ENCODE results near the gene POU2AF1. TPM values are rescaled to one million over a fixed set of nuclear protein-coding genes. Genes with fewer than 3 reads are reported as not detected.

The POU2AF1 gene
- total RNA-seq, 1 experiment from 2014 or later, result not detected

DNA sequence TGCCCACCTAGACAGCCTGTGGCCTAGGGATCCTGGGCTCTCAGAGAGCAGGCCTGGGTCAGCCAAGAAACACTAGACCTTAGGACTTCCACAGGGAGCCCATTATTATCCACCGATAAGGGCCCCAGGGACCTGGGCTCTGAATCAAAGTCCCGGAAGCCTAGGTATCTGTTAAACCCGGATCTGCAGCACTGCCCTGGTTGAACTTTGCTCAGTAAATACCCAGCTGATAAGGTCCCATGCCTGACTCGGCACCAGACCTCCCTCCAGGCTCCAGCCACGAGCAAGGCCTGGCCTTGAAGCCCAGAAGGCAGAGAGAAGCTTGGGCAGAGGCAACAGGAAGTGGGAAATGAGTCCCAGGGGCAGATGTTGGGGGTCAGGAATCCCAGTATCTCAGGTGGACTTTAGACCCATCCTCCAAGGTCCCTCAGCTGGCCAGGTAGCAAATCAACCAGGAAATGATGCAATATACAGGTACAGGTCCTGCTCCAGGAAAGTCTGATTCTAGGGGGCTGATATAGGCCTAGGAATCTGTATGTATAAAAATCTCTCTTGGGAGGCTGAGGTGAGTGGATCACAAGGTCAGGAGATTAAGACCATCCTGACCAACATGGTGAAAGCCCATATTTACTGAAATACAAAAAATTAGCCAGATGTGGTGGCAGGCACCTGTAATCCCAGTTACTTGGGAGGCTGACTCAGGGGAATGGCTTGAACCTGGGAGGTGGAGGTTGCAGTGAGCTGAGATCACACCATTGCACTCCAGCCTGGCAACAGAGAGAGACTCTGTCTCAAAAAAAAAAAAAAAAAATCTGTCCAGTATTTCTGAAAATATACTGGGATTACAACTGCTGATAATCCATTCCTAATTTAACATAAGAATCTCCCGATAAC lies 18.7 kb downstream of the POU2AF1 start:
- Mint-ChIP-seq H3K4me1 (ENCODE audit: low read depth, unreplicated experiment) (peaks cover 28% of the 10 kb centered on the region), H3K36me3 (ENCODE audit: insufficient read depth, unreplicated experiment) (peaks cover 11% of the 10 kb centered on the region), H3K27me3 (ENCODE audit: unreplicated experiment) (no peaks in the 10 kb centered on the region), H3K9me3 (ENCODE audit: low read depth, unreplicated experiment) (no peaks in the 10 kb centered on the region), H3K27ac (ENCODE audit: unreplicated experiment) (no peak overlapping the region), H3K4me3 (ENCODE audit: low read depth, unreplicated experiment) (no peak overlapping the region)
- intact Hi-C loops (cut with micrococcal nuclease; ENCODE audit: unreplicated experiment), result loop anchor here (2.0 to 10.0 kb wide), 2 partner anchors 54 to 58 kb away; no protein-coding TSS in a partner anchor
- CTCF ChIA-PET, result no interaction called here
- no peak for TF ChIP-seq CTCF (IDR thresholded peaks at IDR 0.05; ENCODE audit: unreplicated experiment)
- BruUV-seq (replicated peaks), result no TSS peak
- peak; percentile 34 for DNase-seq

DNA sequence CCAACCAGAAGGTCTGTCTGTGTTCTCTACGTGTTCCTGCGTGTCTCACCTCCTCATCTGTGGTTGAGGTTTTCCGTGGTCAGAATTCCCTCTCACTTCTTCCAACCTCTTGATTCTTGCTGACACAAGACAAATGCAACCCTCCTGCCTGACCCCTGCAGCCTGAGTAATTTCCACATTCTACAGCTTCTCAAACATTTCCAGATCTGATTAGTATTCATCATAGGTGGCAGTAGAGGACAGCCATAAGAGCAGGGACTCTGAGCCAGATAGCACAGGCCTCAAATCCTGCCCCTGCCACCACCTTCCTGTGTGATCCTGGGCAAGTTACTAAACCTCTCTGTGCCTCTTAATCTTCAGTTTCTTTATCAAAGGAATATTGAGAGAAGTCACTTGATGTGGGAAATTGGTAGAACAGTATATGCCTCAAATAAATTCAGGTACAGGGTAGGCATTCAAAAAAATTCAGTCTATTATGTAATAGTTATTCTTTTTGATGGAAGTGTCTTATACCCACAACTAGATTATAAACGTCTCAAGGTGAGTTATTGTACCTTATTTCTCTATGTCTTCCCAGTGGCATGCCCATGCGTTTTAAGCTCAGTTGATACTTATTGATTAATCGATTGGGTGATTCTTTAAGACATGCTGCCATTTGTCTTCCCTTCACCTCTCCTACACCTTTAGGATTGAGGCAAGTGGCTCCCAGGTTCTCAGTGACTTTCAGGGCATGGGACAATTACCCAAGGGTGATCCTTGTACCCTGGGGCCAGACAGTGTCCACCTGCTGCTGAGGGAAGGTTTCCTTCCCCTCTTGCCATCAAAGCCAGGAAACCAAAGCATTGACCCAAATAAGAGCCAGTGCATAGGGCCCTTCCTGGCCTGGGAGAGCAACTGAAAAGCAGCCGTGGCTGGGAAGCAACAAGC lies 19.6 kb downstream of the POU2AF1 start:
- H3K4me1 Mint-ChIP-seq (ENCODE audit: low read depth, unreplicated experiment), result peaks cover 28% of the 10 kb centered on the region
- no peak for TF ChIP-seq CTCF (IDR thresholded peaks at IDR 0.05; ENCODE audit: unreplicated experiment)
- CTCF ChIA-PET, result no interaction called here
- no peak overlapping the region for H3K4me3 Mint-ChIP-seq (ENCODE audit: low read depth, unreplicated experiment)
- peaks cover 11% of the 10 kb centered on the region for H3K36me3 Mint-ChIP-seq (ENCODE audit: insufficient read depth, unreplicated experiment)
- no peaks in the 10 kb centered on the region for H3K9me3 Mint-ChIP-seq (ENCODE audit: low read depth, unreplicated experiment)
- H3K27ac Mint-ChIP-seq (ENCODE audit: unreplicated experiment), result no peak overlapping the region
- H3K27me3 Mint-ChIP-seq (ENCODE audit: unreplicated experiment), result no peaks in the 10 kb centered on the region
- no TSS peak for BruUV-seq (replicated peaks)
- intact Hi-C loops (cut with micrococcal nuclease; ENCODE audit: unreplicated experiment), result loop anchor here (2.0 to 10.0 kb wide), 2 partner anchors 55 to 57 kb away; no protein-coding TSS in a partner anchor
- DNase-seq, result no peak

- peaks cover 11% of the 10 kb centered on the region for H3K36me3 Mint-ChIP-seq (ENCODE audit: insufficient read depth, unreplicated experiment)
- TF ChIP-seq CTCF (IDR thresholded peaks at IDR 0.05; ENCODE audit: unreplicated experiment), result no peak
- intact Hi-C loops (cut with micrococcal nuclease; ENCODE audit: unreplicated experiment), result no loop called here
- no TSS peak for BruUV-seq (replicated peaks)
- no peak for DNase-seq
- H3K27me3 Mint-ChIP-seq (ENCODE audit: unreplicated experiment), result no peaks in the 10 kb centered on the region
- no peaks in the 10 kb centered on the region for H3K9me3 Mint-ChIP-seq (ENCODE audit: low read depth, unreplicated experiment)
- H3K4me3 Mint-ChIP-seq (ENCODE audit: low read depth, unreplicated experiment), result no peak overlapping the region
- CTCF ChIA-PET, result no interaction called here
- H3K4me1 Mint-ChIP-seq (ENCODE audit: low read depth, unreplicated experiment), result peaks cover 28% of the 10 kb centered on the region
- H3K27ac Mint-ChIP-seq (ENCODE audit: unreplicated experiment), result no peak overlapping the region
Measured at GRCh38 chr11:111358038-111359001, 20.8 kb downstream of the POU2AF1 start.
